ENCODE results near the gene COL19A1. TPM values are rescaled to one million over a fixed set of nuclear protein-coding genes. Genes with fewer than 3 reads are reported as not detected.

The COL19A1 gene
- total RNA-seq, 1 experiment from 2014 or later, result not detected

- DNase-seq (ENCODE audit: low read depth, low spot score), result no peak
- Histone ChIP-seq H3K27ac (ENCODE audit: low read length) (no peak overlapping the region), H3K4me1 (ENCODE audit: control insufficient read depth, insufficient read depth, low read length) (no peaks in the 10 kb centered on the region), H3K9me3 (ENCODE audit: control insufficient read depth, insufficient read depth, low read depth, low read length) (no peaks in the 10 kb centered on the region), H3K4me3 (ENCODE audit: low read depth in 2 of 2, low read length in 2 of 2) (no peak overlapping the region), H3K36me3 (ENCODE audit: control insufficient read depth, insufficient read depth, low read length) (no peaks in the 10 kb centered on the region), H3K27me3 (ENCODE audit: control insufficient read depth, insufficient read depth, low read length) (no peaks in the 10 kb centered on the region)
- ChIA-PET POLR2A (no interaction called here), CTCF (no interaction called here)
- TF ChIP-seq SIN3A (IDR thresholded peaks at IDR 0.05; ENCODE audit: borderline replicate concordance, insufficient read depth, low read depth, low read length), result no peak
- TF ChIP-seq, protein P1, sequence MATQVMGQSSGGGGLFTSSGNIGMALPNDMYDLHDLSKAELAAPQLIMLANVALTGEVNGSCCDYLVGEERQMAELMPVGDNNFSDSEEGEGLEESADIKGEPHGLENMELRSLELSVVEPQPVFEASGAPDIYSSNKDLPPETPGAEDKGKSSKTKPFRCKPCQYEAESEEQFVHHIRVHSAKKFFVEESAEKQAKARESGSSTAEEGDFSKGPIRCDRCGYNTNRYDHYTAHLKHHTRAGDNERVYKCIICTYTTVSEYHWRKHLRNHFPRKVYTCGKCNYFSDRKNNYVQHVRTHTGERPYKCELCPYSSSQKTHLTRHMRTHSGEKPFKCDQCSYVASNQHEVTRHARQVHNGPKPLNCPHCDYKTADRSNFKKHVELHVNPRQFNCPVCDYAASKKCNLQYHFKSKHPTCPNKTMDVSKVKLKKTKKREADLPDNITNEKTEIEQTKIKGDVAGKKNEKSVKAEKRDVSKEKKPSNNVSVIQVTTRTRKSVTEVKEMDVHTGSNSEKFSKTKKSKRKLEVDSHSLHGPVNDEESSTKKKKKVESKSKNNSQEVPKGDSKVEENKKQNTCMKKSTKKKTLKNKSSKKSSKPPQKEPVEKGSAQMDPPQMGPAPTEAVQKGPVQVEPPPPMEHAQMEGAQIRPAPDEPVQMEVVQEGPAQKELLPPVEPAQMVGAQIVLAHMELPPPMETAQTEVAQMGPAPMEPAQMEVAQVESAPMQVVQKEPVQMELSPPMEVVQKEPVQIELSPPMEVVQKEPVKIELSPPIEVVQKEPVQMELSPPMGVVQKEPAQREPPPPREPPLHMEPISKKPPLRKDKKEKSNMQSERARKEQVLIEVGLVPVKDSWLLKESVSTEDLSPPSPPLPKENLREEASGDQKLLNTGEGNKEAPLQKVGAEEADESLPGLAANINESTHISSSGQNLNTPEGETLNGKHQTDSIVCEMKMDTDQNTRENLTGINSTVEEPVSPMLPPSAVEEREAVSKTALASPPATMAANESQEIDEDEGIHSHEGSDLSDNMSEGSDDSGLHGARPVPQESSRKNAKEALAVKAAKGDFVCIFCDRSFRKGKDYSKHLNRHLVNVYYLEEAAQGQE (IDR thresholded peaks at IDR 0.05; ENCODE audit: insufficient read depth in 1 of 2, low read depth in 2 of 2, low read length in 1 of 2), result no peak
- TF ChIP-seq CTCF (IDR thresholded peaks at IDR 0.05), result no peak
- no peak for TF ChIP-seq TCF7L2 (IDR thresholded peaks at IDR 0.05; ENCODE audit: low read depth, low read length)
- no peak for TF ChIP-seq POLR2AphosphoS5 (IDR thresholded peaks at IDR 0.05; ENCODE audit: low read depth, low read length)
- no TSS peak for BruUV-seq (replicated peaks)
- in situ Hi-C loops (cut with HindIII; ENCODE audit: low pct_unique_long_range_greater_than_20kb, low sequenced_read_pairs) (no loop called here), intact Hi-C loops (cut with micrococcal nuclease; ENCODE audit: unreplicated experiment) (no loop called here)
- ATAC-seq, result no peak
These were observed 68.7 kb downstream of the COL19A1 start for GRCh38 chr6:69935079-69935478.

- POLR2A ChIA-PET, result no interaction called here
- no TSS peak for BruUV-seq (replicated peaks)
- DNase-seq (ENCODE audit: low read depth, low spot score) (no peak), ATAC-seq (no peak)
- Histone ChIP-seq H3K27me3 (ENCODE audit: control insufficient read depth, insufficient read depth, low read length) (no peaks in the 10 kb centered on the region), H3K4me3 (ENCODE audit: low read depth in 2 of 2, low read length in 2 of 2) (no peak overlapping the region), H3K27ac (ENCODE audit: low read length) (no peak overlapping the region), H3K36me3 (ENCODE audit: control insufficient read depth, insufficient read depth, low read length) (no peaks in the 10 kb centered on the region), H3K4me1 (ENCODE audit: control insufficient read depth, insufficient read depth, low read length) (no peaks in the 10 kb centered on the region), H3K9me3 (ENCODE audit: control insufficient read depth, insufficient read depth, low read depth, low read length) (no peaks in the 10 kb centered on the region)
- CTCF ChIA-PET, result no interaction called here
- intact Hi-C loops (cut with micrococcal nuclease; ENCODE audit: unreplicated experiment), result no loop called here
- TF ChIP-seq TCF7L2 (IDR thresholded peaks at IDR 0.05; ENCODE audit: low read depth, low read length) (no peak), POLR2AphosphoS5 (IDR thresholded peaks at IDR 0.05; ENCODE audit: low read depth, low read length) (no peak), CTCF (IDR thresholded peaks at IDR 0.05) (no peak; the same call in 1 of the 2 replicates), SIN3A (IDR thresholded peaks at IDR 0.05; ENCODE audit: borderline replicate concordance, insufficient read depth, low read depth, low read length) (no peak)
- TF ChIP-seq, protein P1 (IDR thresholded peaks at IDR 0.05; ENCODE audit: insufficient read depth in 1 of 2, low read depth in 2 of 2, low read length in 1 of 2), result no peak
- in situ Hi-C loops (cut with HindIII; ENCODE audit: low pct_unique_long_range_greater_than_20kb, low sequenced_read_pairs), result no loop called here
These were observed 70.5 kb downstream of the COL19A1 start for GRCh38 chr6:69936674-69937363.
